ENCODE data around the gene BTBD17. TPM values are rescaled to one million over a fixed set of nuclear protein-coding genes. Genes with fewer than 3 reads are reported as not detected.
"Not testable (repeated sequence)": the region's sequence is repeated elsewhere in the genome, so short reads cannot be mapped to it uniquely, and the experiment has no call there.

BTBD17 gene
- polyA plus RNA-seq, 2 of the 4 experiments (the other 2 are of a cell fraction) = not detected

DNA sequence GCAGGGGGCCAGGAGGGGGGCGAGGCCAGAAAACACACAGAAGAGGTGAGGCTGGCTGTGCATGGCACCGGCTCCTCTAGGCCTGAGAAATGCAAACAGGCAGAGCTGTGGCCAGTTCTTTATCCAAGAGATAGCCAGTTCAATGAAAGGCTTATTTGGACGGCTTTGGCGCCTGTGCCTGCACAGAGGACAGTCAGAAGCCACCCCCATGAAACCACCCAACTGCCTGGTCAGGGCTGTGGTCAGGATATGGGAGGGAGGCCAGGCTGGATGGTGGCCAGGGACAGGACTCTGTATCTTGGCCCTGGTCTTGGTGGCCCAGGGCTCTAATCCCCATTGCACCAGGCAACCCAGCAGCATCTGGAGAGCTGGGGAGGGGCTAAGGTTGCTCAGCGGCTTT lies 45.7 kb upstream of the BTBD17 start:
- DNase-seq (ENCODE audit: low read depth in 1 of 2, low spot score in 1 of 2) (no peak), FAIRE-seq (no peak), ATAC-seq (no peak; a peak in 3 of 6 replicates)
- TF ChIP-seq, protein P1, sequence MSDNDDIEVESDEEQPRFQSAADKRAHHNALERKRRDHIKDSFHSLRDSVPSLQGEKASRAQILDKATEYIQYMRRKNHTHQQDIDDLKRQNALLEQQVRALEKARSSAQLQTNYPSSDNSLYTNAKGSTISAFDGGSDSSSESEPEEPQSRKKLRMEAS (IDR thresholded peaks at IDR 0.05) = no peak
- no peak for TF ChIP-seq MYC (IDR thresholded peaks at IDR 0.05; ENCODE audit: borderline replicate concordance, low read length)
- TF ChIP-seq POLR2AphosphoS2 (conservative IDR thresholded peaks at IDR 0.05; ENCODE audit: low read length) = no peak
- TF ChIP-seq, protein P2, sequence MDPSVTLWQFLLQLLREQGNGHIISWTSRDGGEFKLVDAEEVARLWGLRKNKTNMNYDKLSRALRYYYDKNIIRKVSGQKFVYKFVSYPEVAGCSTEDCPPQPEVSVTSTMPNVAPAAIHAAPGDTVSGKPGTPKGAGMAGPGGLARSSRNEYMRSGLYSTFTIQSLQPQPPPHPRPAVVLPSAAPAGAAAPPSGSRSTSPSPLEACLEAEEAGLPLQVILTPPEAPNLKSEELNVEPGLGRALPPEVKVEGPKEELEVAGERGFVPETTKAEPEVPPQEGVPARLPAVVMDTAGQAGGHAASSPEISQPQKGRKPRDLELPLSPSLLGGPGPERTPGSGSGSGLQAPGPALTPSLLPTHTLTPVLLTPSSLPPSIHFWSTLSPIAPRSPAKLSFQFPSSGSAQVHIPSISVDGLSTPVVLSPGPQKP (IDR thresholded peaks at IDR 0.05; ENCODE audit: low read depth, low read length) = no peak
- no peak for TF ChIP-seq RNF2 (IDR thresholded peaks at IDR 0.05; ENCODE audit: borderline replicate concordance, low read depth)
- TF ChIP-seq, protein P3, sequence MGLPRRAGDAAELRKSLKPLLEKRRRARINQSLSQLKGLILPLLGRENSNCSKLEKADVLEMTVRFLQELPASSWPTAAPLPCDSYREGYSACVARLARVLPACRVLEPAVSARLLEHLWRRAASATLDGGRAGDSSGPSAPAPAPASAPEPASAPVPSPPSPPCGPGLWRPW (IDR thresholded peaks at IDR 0.05) = no peak
- TF ChIP-seq NFE2L2 (conservative IDR thresholded peaks at IDR 0.05; ENCODE audit: low read length) = no peak
- no peak for TF ChIP-seq MAFK (IDR thresholded peaks at IDR 0.05; ENCODE audit: partially characterized antibody)
- no peak for TF ChIP-seq POLR2A (IDR thresholded peaks at IDR 0.05; ENCODE audit: low read length)
- TF ChIP-seq, protein P4, sequence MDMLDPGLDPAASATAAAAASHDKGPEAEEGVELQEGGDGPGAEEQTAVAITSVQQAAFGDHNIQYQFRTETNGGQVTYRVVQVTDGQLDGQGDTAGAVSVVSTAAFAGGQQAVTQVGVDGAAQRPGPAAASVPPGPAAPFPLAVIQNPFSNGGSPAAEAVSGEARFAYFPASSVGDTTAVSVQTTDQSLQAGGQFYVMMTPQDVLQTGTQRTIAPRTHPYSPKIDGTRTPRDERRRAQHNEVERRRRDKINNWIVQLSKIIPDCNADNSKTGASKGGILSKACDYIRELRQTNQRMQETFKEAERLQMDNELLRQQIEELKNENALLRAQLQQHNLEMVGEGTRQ (IDR thresholded peaks at IDR 0.05) = no peak
- no peak overlapping the region for H3K4me3 ChIP-seq
- WGBS (ENCODE audit: missing lambda C conversion rate) = 71% methylated on average over 5 of the region's 5 CpGs
- H3K27ac ChIP-seq = peak overlapping the region in 1 of 2 experiments; percentile 61; a peak in 1 of 6 replicates
- H3K9me3 ChIP-seq = no peaks in the 10 kb centered on the region
- ChIA-PET CTCF (interaction anchor here (0.6 to 15.2 kb wide), 16 partner anchors 11 to 207 kb away, joined by 3 to 138 read pairs (median 8); partner anchors contain the start of gene GPR142), POLR2A (interaction anchor here (1.3 to 1.4 kb wide), 2 partner anchors 9 to 23 kb away, joined by 4 to 5 read pairs; no protein-coding TSS in a partner anchor)
- H3K4me2 ChIP-seq = no peak overlapping the region
- H3K4me1 ChIP-seq = peaks cover 15% of the 10 kb centered on the region

DNA sequence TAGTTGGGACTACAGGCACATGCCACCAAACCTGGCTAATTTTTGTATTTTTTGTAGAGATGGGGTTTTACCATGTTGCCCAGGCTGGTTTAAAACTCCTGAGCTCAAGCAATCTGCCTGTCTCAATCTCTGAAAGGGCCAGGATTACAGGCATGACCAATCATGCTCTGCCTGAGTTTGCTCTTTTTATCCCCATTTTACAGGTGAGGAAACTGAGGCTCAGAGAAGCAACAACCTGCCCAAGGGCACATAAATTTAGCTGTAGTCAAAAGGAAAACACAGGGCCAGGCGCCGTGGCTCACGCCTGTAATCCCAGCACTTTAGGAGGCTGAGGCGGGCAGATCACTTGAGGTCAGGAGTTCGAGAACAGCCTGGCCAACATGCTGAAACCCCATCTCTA lies 43.6 kb upstream of the BTBD17 start:
- H3K4me1 ChIP-seq = peaks cover 15% of the 10 kb centered on the region
- DNase-seq (ENCODE audit: low read depth in 1 of 2, low spot score in 1 of 2); H3K4me3 ChIP-seq; H3K9me3 ChIP-seq; H3K4me2 ChIP-seq; ATAC-seq; H3K27ac ChIP-seq; FAIRE-seq; POLR2A ChIA-PET: not testable (repeated sequence)
- WGBS (ENCODE audit: missing lambda C conversion rate) = 89% methylated on average over 5 of the region's 5 CpGs
- CTCF ChIA-PET = interaction anchor here (0.6 to 15.2 kb wide), 5 partner anchors 12 to 213 kb away, joined by 3 to 138 read pairs (median 8); no protein-coding TSS in a partner anchor

DNA sequence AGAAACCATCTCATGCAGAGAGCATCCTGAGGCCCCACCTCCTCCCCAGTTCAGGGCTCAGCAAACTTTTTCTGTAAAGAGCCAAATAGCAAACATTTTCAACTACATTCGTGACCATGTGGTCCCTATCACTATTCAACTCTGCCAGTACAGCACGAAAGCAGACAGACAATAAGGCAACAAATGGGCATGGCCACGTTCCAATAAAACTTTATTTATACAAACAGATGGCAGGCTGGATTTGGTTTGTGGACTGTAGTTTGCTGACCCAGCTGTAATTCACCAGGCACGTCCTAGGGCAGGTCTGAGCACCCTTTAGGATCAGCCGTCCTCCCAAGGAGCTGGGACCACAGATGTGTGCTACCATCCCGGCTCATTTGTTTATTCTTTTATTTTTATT lies 43.1 kb upstream of the BTBD17 start:
- Histone ChIP-seq H3K4me3 (no peak overlapping the region), H3K4me1 (peaks cover 15% of the 10 kb centered on the region), H3K9me3 (no peaks in the 10 kb centered on the region), H3K4me2 (no peak overlapping the region), H3K27ac (no peak overlapping the region)
- FAIRE-seq (no peak), ATAC-seq (no peak), DNase-seq (ENCODE audit: low read depth in 1 of 2, low spot score in 1 of 2) (no peak)
- WGBS (ENCODE audit: missing lambda C conversion rate) = 63% methylated on average over 6 of the region's 6 CpGs
- CTCF ChIA-PET = interaction anchor here (0.6 to 15.2 kb wide), 6 partner anchors 11 to 213 kb away, joined by 3 to 138 read pairs (median 10); no protein-coding TSS in a partner anchor
- POLR2A ChIA-PET = no interaction called here
- TF ChIP-seq MAFK (IDR thresholded peaks at IDR 0.05; ENCODE audit: partially characterized antibody) = peak; percentile 48
- TF ChIP-seq, protein P3 (IDR thresholded peaks at IDR 0.05) = no peak

DNA sequence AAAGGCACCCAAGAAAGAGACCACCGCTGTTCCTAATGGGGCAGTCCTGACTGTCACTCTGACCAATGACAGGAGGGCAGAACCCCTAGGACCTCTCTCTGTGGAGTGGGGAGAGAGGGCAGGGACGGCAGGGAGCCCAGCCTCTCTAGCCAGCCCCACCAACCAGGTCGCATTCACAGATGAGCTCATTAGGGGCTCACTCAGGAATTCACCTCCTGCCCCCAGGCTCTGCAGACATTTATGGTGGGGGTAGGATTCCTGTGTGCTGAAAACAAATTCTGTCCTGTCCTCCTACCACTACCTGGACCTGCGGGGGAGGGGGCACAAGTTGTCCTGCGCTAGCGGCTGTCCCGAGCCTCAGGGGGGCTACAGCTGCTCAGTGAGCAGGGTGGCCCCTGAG lies 42.5 kb upstream of the BTBD17 start:
- Histone ChIP-seq H3K9me3 (no peaks in the 10 kb centered on the region), H3K4me3 (no peak overlapping the region), H3K4me2 (no peak overlapping the region), H3K27ac (0 out of 6 replicates have a peak overlapping the region, but pooled peaks of 1 of the 2 experiments have one; percentile 13), H3K4me1 (peaks cover 12% of the 10 kb centered on the region)
- FAIRE-seq (no peak), DNase-seq (ENCODE audit: low read depth in 1 of 2, low spot score in 1 of 2) (no peak), ATAC-seq (no peak)
- CTCF ChIA-PET = interaction anchor here (1.3 to 15.2 kb wide), 4 partner anchors 12 to 198 kb away, joined by 3 to 138 read pairs (median 8); no protein-coding TSS in a partner anchor
- 70% methylated on average over 7 of the region's 7 CpGs for WGBS (ENCODE audit: missing lambda C conversion rate)
- POLR2A ChIA-PET = no interaction called here
- no peak for TF ChIP-seq CHD2 (IDR thresholded peaks at IDR 0.05; ENCODE audit: low read length, partially characterized antibody)
- TF ChIP-seq FOSB (CRISPR knock-in tag; IDR thresholded peaks at IDR 0.05) = no peak
- no peak for TF ChIP-seq NPAS2 (CRISPR knock-in tag; IDR thresholded peaks at IDR 0.05; ENCODE audit: borderline replicate concordance)
- TF ChIP-seq, protein P5, sequence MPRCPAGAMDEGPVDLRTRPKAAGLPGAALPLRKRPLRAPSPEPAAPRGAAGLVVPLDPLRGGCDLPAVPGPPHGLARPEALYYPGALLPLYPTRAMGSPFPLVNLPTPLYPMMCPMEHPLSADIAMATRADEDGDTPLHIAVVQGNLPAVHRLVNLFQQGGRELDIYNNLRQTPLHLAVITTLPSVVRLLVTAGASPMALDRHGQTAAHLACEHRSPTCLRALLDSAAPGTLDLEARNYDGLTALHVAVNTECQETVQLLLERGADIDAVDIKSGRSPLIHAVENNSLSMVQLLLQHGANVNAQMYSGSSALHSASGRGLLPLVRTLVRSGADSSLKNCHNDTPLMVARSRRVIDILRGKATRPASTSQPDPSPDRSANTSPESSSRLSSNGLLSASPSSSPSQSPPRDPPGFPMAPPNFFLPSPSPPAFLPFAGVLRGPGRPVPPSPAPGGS (IDR thresholded peaks at IDR 0.05) = no peak
- no peak for TF ChIP-seq SREBF2 (IDR thresholded peaks at IDR 0.05)
- no peak for TF ChIP-seq MYC (IDR thresholded peaks at IDR 0.05; ENCODE audit: borderline replicate concordance, low read length)
- TF ChIP-seq JUN (IDR thresholded peaks at IDR 0.05) = no peak
- no peak for TF ChIP-seq JUNB (IDR thresholded peaks at IDR 0.05)
- TF ChIP-seq HOXB5 (CRISPR knock-in tag; IDR thresholded peaks at IDR 0.05) = no peak
- TF ChIP-seq TFCP2L1 (CRISPR knock-in tag; IDR thresholded peaks at IDR 0.05) = no peak
- TF ChIP-seq, protein P2 (IDR thresholded peaks at IDR 0.05; ENCODE audit: low read depth, low read length) = no peak

Data from A549 (cell line).